DND-41 (cell line): ENCODE results near the gene ARHGAP6.

Experiments
- ATAC-seq: fragments of 200-7000 bp; cut with Tn5 transposase; 3 replicates; pipeline ENCODE4 v1.9.1; 2021; ENCODE audit warnings: low read depth; ENCODE audit not compliant: insufficient read depth
- DNase-seq: peaks from one replicate; pipeline ENCODE4 v3.0.0-alpha.2; 2020
- H2AFZ ChIP-seq: 2 replicates; pipeline ENCODE4 v1.6.0; 2012; ENCODE audit warnings: low read depth, low read length
- H3K27ac ChIP-seq: 2 replicates; pipeline ENCODE4 v1.5.1; 2012; ENCODE audit warnings: low read length, inconsistent platforms
- H3K27me3 ChIP-seq: fragments of 200-600 bp; sonication (generic); 2 replicates; pipeline ENCODE4 v1.6.0; 2012; ENCODE audit warnings: low read length, mild to moderate bottlenecking, inconsistent platforms; ENCODE audit not compliant: insufficient read depth, poor library complexity
- H3K36me3 ChIP-seq: 2 replicates; pipeline ENCODE4 v1.5.1; 2012; ENCODE audit warnings: low read length, inconsistent platforms; ENCODE audit not compliant: insufficient read depth
- H3K4me1 ChIP-seq: 2 replicates; pipeline ENCODE4 v1.5.1; 2012; ENCODE audit warnings: mild to moderate bottlenecking, low read length; ENCODE audit not compliant: insufficient read depth
- H3K4me2 ChIP-seq: 2 replicates; pipeline ENCODE4 v1.6.0; 2012; ENCODE audit warnings: mild to moderate bottlenecking, moderate library complexity, low read length, inconsistent platforms; ENCODE audit not compliant: insufficient read depth
- H3K4me3 ChIP-seq, 2 experiments: fragments of 200-600 bp in 1 of 2; shearing (Covaris generic) in 1 of 2; 2 replicates each; pipeline ENCODE4 v1.5.1; 2012 to 2016; ENCODE audit warnings: inconsistent platforms in 2 of 2, low read length in 2 of 2, mild to moderate bottlenecking in 2 of 2, low read depth in 1 of 2, moderate library complexity in 1 of 2
- H3K79me2 ChIP-seq: 2 replicates; pipeline ENCODE4 v1.6.0; 2012; ENCODE audit warnings: low read length, inconsistent platforms; ENCODE audit not compliant: insufficient read depth
- H3K9ac ChIP-seq: 2 replicates; pipeline ENCODE4 v1.6.0; 2012; ENCODE audit warnings: low read depth, mild to moderate bottlenecking, inconsistent platforms, low read length, moderate library complexity
- H3K9me3 ChIP-seq: 2 replicates; pipeline ENCODE4 v1.5.1; 2012; ENCODE audit warnings: low read length, moderate library complexity, mild to moderate bottlenecking, inconsistent platforms; ENCODE audit not compliant: insufficient read depth, severe bottlenecking
- H4K20me1 ChIP-seq: 2 replicates; pipeline ENCODE4 v1.6.0; 2012; ENCODE audit warnings: low read length; ENCODE audit not compliant: insufficient read depth
- EZH2 ChIP-seq: IDR thresholded peaks from 3 replicates; pipeline ENCODE4 v1.6.1; 2012; ENCODE audit warnings: borderline replicate concordance, low read depth, mild to moderate bottlenecking, moderate library complexity, low read length, inconsistent platforms; ENCODE audit not compliant: severe bottlenecking
- TF ChIP-seq, protein P1 (sequence below): IDR thresholded peaks from 2 replicates; pipeline ENCODE4 v1.5.1; 2012; ENCODE audit warnings: borderline replicate concordance, low read length, moderate library complexity, mild to moderate bottlenecking; ENCODE audit not compliant: poor library complexity, severe bottlenecking; ENCODE audit errors: extremely low read depth

The ARHGAP6 gene

DNA sequence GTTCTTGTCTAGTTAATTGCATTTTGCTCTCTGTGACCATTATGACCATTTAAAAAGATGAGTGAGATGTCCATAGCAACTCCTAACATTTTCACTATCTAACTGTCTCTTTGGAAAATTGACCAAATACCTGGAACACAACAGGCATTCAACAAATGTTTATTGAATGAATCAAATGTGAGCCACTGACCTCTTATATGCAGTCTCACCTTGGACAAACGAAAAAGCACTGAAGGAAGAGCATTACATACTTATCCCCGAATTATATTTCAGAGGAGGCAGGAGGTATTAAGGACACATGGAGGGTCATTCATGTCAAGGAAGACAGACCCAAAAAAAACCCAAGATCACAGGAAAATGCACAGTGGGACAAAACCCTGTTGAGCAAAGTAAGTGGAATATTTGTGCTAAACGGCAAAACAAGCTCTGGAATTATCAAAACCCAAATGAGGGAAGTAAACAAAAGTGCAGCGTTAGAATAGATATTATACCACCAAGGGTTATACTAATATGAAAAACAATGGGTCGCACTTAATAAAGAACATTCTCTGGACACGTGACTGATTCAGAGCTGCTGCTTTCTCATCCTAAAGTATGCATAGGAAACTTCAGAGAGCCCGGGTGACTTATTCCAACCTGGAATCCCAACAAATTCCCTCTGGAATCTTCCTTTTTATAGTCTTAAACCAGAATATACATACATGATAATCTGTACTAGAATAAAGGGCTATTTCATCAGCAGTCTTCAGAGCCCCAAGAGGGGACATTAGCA, 240.6 kb downstream of the ARHGAP6 start:
- H3K4me1 ChIP-seq: no peaks in the 10 kb centered on the region
- H3K79me2 ChIP-seq: no peaks in the 10 kb centered on the region
- H3K27me3 ChIP-seq: no peaks in the 10 kb centered on the region
- no peak for DNase-seq
- H3K9me3 ChIP-seq: no peaks in the 10 kb centered on the region
- no peak overlapping the region for H3K27ac ChIP-seq
- TF ChIP-seq, protein P1, sequence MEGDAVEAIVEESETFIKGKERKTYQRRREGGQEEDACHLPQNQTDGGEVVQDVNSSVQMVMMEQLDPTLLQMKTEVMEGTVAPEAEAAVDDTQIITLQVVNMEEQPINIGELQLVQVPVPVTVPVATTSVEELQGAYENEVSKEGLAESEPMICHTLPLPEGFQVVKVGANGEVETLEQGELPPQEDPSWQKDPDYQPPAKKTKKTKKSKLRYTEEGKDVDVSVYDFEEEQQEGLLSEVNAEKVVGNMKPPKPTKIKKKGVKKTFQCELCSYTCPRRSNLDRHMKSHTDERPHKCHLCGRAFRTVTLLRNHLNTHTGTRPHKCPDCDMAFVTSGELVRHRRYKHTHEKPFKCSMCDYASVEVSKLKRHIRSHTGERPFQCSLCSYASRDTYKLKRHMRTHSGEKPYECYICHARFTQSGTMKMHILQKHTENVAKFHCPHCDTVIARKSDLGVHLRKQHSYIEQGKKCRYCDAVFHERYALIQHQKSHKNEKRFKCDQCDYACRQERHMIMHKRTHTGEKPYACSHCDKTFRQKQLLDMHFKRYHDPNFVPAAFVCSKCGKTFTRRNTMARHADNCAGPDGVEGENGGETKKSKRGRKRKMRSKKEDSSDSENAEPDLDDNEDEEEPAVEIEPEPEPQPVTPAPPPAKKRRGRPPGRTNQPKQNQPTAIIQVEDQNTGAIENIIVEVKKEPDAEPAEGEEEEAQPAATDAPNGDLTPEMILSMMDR: no peak
- TF ChIP-seq EZH2: no peak
- no peaks in the 10 kb centered on the region for H3K36me3 ChIP-seq
- H3K4me2 ChIP-seq: no peak overlapping the region
- H3K4me3 ChIP-seq: no peak overlapping the region
- ATAC-seq: no peak
- no peak overlapping the region for H2AFZ ChIP-seq
- H3K9ac ChIP-seq: no peak overlapping the region
- no peaks in the 10 kb centered on the region for H4K20me1 ChIP-seq

DNA sequence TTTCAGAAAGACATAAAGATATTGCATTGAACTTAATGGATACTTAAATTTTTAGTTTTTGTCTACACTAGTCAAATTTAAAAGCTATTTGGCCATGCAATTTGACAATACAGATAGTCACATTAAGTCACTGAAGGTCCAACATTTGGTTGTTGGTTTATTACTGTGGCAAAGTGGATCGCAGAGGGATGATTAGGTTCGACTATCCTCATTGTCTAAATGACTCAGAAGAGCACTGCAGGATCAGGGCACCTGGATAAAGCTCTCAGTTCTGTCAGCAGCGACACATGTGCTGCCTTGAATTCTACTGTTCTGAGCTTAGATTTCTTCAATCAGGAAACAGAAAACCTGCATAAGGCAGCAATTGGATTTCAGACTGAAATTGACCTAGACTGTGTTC, 241.8 kb downstream of the ARHGAP6 start:
- Histone ChIP-seq H3K79me2 (no peaks in the 10 kb centered on the region), H3K9me3 (no peaks in the 10 kb centered on the region), H3K9ac (no peak overlapping the region), H3K4me1 (no peaks in the 10 kb centered on the region), H4K20me1 (no peaks in the 10 kb centered on the region), H3K27me3 (no peaks in the 10 kb centered on the region), H3K36me3 (no peaks in the 10 kb centered on the region), H2AFZ (no peak overlapping the region), H3K4me3 (no peak overlapping the region), H3K4me2 (no peak overlapping the region), H3K27ac (no peak overlapping the region)
- TF ChIP-seq, protein P1: no peak
- no peak for TF ChIP-seq EZH2
- ATAC-seq (no peak), DNase-seq (no peak)

DNA sequence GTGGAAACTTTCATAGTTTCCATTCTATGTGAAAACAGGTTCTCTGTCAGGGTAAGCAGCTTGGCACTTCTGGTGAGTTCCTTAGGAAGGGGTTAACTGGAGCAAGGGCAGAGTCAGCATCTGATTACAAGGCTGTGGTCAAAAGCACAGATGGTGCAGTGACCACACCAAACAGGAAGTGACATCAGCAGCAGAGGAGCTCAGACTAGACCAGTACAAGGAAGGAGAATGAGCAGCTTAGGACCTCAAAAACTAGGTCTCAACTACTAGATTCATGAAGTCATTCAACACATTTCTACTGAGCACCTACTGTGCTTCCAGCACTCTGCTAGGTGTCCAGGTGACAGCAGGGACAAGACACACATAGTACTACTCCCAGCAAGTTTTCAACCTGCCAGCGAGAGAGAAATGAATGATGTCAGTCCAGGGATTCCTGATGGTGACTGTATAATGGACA, 242.3 kb downstream of the ARHGAP6 start:
- ATAC-seq (no peak), DNase-seq (no peak)
- no peak for TF ChIP-seq EZH2
- TF ChIP-seq, protein P1: no peak
- Histone ChIP-seq H3K36me3 (no peaks in the 10 kb centered on the region), H3K9ac (no peak overlapping the region), H4K20me1 (no peaks in the 10 kb centered on the region), H3K4me2 (no peak overlapping the region), H3K27me3 (no peaks in the 10 kb centered on the region), H3K79me2 (no peaks in the 10 kb centered on the region), H3K9me3 (no peaks in the 10 kb centered on the region), H3K4me1 (no peaks in the 10 kb centered on the region), H3K27ac (no peak overlapping the region), H3K4me3 (no peak overlapping the region), H2AFZ (no peak overlapping the region)
